Endothelial cell (in vitro differentiated cells): ENCODE results near the gene P2RY12. TPM values are rescaled to one million over a fixed set of nuclear protein-coding genes. Genes with fewer than 3 reads are reported as not detected.
A peak's percentile ranks its signal among the peaks of the same experiment; 100 is the strongest.

Experiments
- DNase-seq: peaks from one replicate; pipeline ENCODE4 v3.0.0; 2021; ENCODE audit warnings: low spot score
- H3K27ac Mint-ChIP-seq: one replicate; pipeline ENCODE4 v1.8.0; 2021; ENCODE audit warnings: mixed read lengths, inconsistent platforms; ENCODE audit not compliant: unreplicated experiment
- H3K27me3 Mint-ChIP-seq: one replicate; pipeline ENCODE4 v1.8.0; 2021; ENCODE audit warnings: mild to moderate bottlenecking, moderate library complexity, mixed read lengths, inconsistent platforms; ENCODE audit not compliant: unreplicated experiment
- H3K36me3 Mint-ChIP-seq: one replicate; pipeline ENCODE4 v1.8.0; 2021; ENCODE audit warnings: mild to moderate bottlenecking, low read depth, mixed read lengths, inconsistent platforms; ENCODE audit not compliant: unreplicated experiment
- H3K4me1 Mint-ChIP-seq: one replicate; pipeline ENCODE4 v1.8.0; 2021; ENCODE audit warnings: mild to moderate bottlenecking, mixed read lengths, inconsistent platforms; ENCODE audit not compliant: unreplicated experiment
- H3K4me3 Mint-ChIP-seq: one replicate; pipeline ENCODE4 v1.8.0; 2021; ENCODE audit warnings: mild to moderate bottlenecking, mixed read lengths, inconsistent platforms; ENCODE audit not compliant: unreplicated experiment
- H3K9me3 Mint-ChIP-seq: one replicate; pipeline ENCODE4 v1.8.0; 2021; ENCODE audit warnings: mixed read lengths, inconsistent platforms; ENCODE audit not compliant: unreplicated experiment
- CTCF ChIP-seq: fragments of 200-600 bp; sonication (generic); IDR thresholded peaks from one replicate; pipeline ENCODE4 v1.5.0; 2021; ENCODE audit warnings: antibody characterized with exemption; ENCODE audit not compliant: unreplicated experiment
- total RNA-seq: library from RNA; stranded (reverse); fragmentation: NEBNext Ultra II Directional; extraction: Animal tissue kit (Norgen Biotek cat#: 25700); gene quantifications from one replicate; pipeline ENCODE4 v1.2.1, GENCODE V29; 2021; ENCODE audit not compliant: unreplicated experiment

Gene P2RY12
- total RNA-seq, 1 donor from 2014 or later: not detected

DNA sequence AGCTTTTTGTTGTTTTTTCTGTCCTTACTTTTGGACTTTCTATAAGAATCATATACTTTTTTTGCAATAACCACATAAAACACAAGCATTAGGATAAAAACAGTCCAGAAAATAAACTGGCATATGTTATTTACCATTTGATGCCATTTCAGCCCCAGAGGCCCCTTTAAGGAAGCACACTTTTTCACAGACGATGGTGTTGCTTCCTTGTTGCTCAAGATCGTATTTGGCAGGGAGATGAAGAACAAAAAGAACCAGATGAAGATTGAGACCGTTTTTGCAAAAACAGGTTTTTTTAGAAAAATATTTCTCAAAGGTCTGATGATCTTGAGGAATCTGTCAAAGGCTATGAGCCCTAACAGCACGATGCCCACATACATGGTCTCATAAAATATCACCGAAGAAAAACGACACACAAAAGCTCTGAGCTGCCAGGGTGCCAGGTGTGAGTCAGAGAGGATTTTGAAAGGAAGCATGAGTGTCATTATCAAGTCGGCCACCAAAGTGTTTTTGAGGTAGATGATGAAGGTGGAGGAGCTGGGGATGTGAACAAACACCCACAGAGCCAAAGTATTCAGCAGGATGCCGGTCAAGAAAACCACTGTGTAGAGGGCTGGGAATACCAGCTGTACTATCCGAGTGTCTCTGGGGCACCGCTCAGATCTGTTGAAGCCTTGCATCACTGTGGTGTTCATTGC is 56.1 kb downstream of the P2RY12 start:
- Mint-ChIP-seq H3K36me3 (no peaks in the 10 kb centered on the region), H3K27me3 (no peaks in the 10 kb centered on the region), H3K9me3 (no peaks in the 10 kb centered on the region), H3K4me3 (no peak overlapping the region), H3K4me1 (peaks cover 9% of the 10 kb centered on the region), H3K27ac (peak overlapping the region; percentile 26)
- no peak for DNase-seq
- no peak for TF ChIP-seq CTCF

DNA sequence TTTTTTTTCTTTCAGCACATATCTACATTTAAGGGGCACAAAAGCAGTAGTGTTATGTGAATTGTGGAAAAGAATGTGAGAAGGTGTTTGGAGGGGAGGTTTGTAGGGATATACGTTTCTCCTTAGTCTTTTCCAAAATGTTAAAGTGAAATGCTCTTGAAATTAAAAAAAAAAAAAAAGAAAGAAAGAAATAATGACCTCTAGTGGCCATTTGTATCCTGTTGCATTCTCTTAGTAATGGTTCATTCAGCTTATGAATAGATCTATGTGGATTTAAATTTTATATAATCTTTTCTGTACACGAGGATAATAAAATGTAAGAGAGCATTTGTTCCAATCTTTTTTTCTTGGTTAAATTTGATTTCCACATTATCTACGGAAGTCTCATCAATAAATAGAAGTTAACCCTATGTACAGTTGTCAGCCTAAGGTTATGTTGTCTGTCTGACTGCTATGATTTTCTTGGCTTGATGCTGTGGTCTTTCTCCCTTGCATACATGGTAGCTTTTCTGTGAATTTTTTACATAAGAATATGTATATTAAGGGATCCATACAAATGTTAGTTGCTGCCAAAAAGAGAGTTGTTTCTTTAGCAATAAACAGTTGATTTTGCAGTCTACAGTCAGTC is 56.9 kb downstream of the P2RY12 start:
- Mint-ChIP-seq H3K4me1 (peaks cover 6% of the 10 kb centered on the region), H3K4me3 (no peak overlapping the region), H3K9me3 (no peaks in the 10 kb centered on the region), H3K27me3 (no peaks in the 10 kb centered on the region), H3K27ac (no peak overlapping the region), H3K36me3 (no peaks in the 10 kb centered on the region)
- DNase-seq: no peak
- peak; percentile 72 for TF ChIP-seq CTCF

- H3K4me3 Mint-ChIP-seq: no peak overlapping the region
- H3K4me1 Mint-ChIP-seq: no peaks in the 10 kb centered on the region
- DNase-seq: no peak
- TF ChIP-seq CTCF: no peak
- no peak overlapping the region for H3K27ac Mint-ChIP-seq
- H3K9me3 Mint-ChIP-seq: no peaks in the 10 kb centered on the region
- H3K27me3 Mint-ChIP-seq: peaks cover 1% of the 10 kb centered on the region
- no peaks in the 10 kb centered on the region for H3K36me3 Mint-ChIP-seq
Observed at GRCh38 chr3:151322511-151322910, 62.0 kb downstream of the P2RY12 start.

GRCh38 chr3:151321526-151321925 is 63.0 kb downstream of the P2RY12 start:
- no peaks in the 10 kb centered on the region for H3K36me3 Mint-ChIP-seq
- no peak for TF ChIP-seq CTCF
- H3K9me3 Mint-ChIP-seq: no peaks in the 10 kb centered on the region
- H3K4me3 Mint-ChIP-seq: no peak overlapping the region
- no peak overlapping the region for H3K27ac Mint-ChIP-seq
- no peaks in the 10 kb centered on the region for H3K4me1 Mint-ChIP-seq
- no peak for DNase-seq
- H3K27me3 Mint-ChIP-seq: peaks cover 1% of the 10 kb centered on the region

GRCh38 chr3:151320131-151320530 is 64.4 kb downstream of the P2RY12 start:
- Mint-ChIP-seq H3K36me3 (no peaks in the 10 kb centered on the region), H3K27ac (no peak overlapping the region), H3K9me3 (no peaks in the 10 kb centered on the region), H3K4me1 (peaks cover 2% of the 10 kb centered on the region), H3K4me3 (no peak overlapping the region), H3K27me3 (peaks cover 1% of the 10 kb centered on the region)
- TF ChIP-seq CTCF: no peak
- DNase-seq: no peak
